Stimulated activated CD8-positive, alpha-beta memory T cell treated with anti-CD3 and anti-CD28 coated beads, Interleukin-12 subunit alpha, Interleukin-12 subunit beta, amount 100 ng/mL, for 1 hour (primary cell): ENCODE data around the gene UVSSA.
"Not testable (repeated sequence)": the region's sequence is repeated elsewhere in the genome, so short reads cannot be mapped to it uniquely, and the experiment has no call there.

ENCODE experiments used
- DNase-seq: peaks from one replicate; pipeline ENCODE4 v3.0.0-alpha.2; 2020; ENCODE audit warnings: low read depth

UVSSA gene

DNA sequence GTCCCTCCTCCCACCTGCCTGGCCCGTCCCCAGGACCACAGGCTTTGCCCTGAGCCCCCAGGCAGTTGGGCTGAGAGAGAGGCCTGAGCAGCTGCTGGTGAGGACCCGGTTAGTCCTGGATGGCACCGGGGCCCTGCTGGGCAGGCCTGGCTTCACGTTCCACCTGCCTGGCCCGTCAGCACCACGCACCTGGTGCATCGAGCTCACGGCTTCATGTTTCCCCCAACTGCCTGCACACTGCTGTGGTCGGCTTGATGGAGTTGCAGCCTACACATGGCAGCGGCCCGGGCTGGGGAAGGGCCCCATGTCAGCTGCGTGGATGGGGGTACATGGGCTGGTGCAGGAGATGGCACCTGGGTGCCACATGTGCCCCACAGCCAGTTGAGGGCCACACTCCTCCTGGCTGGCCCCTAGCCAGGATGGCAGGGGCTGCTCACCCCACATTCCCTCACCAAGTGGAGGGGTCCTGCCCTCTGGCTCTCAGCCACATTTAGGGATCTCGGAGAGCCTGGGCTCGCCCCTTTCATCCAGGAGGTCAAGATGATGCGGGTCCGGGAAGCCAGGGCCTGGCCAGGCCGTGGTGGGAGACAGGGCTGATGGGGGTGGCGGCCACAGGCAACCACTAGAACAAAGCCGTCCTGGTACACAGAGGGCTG, 30.7 kb downstream of the UVSSA start:
- no peak for DNase-seq

DNA sequence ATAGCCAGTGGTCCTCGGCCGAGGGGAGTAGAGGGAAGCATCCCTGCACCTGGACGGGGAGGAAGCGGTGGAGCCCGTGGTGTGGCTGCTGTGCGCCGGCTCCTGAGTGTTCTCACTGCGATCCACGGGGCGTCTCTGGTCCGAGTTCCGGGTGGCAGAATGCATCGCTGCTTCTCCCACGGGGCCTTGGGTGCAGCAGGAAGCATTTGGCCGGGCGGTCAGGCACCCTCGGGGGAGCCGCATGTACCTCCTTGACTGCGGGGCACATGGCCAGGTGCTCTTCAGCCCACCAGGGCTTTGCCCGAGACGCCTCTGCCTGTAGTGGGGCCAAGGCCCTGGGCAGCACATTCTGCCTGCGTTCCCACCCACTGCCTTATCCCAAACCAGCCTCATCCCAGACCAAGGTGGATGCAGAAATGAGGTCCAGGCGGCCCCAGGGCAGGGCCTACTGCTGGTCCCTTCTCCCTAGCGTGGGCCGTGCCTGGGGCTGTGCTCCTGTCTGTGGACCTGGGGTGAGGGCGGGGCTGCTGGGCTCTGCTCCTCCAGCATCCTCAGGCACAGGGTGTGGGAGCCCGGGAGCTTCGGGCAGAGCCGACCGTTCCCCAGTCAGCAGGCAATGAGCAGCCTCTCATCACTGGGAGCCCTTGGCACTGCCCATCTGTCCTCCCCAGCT, 31.7 kb downstream of the UVSSA start:
- no peak for DNase-seq

DNA sequence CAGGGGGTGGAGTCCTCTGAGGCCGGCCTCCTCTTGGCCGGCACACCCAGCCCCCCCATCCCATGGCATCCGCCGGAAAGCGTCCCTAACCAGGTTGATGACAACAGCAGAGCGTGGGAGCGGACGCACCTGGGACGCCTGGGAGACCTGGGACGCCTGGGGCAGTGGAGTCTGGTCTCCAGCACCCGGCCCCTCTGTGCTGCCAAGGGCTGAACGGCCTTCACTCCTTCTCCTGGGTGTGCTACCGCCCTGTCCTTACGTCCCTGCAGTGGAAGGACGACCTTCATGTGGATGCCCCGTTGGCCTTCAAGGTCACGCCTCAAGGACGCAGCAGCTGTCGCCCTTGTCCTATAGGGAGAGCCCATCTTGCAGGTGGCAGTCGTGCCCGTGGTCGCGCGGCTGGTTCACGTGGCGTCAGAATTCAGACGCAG, 32.4 kb downstream of the UVSSA start:
- no peak for DNase-seq

DNA sequence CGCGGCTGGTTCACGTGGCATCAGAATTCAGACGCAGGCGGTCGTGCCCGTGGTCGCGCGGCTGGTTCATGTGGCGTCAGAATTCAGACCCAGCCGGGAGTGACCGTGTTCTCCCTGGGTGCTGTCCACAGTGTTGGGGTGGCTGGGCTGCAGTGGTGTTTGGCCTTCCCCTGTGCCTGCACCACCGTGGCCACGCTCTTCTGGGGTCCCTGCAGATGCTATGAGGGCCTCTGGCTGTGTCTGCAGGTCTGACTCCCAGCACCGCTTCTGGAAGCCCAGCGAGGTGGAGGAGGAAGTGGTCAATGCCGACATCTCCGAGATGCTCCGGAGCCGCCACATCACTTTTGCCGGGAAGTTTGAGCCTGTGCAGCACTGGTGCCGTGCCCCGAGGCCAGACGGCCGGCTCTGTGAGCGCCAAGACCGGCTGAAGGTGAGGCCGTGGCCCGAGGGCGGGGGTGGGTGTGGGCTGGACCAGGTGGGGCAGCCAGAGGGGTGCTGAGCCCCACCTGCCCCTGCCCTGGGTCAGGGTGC, 32.9 kb downstream of the UVSSA start:
- DNase-seq = no peak

DNA sequence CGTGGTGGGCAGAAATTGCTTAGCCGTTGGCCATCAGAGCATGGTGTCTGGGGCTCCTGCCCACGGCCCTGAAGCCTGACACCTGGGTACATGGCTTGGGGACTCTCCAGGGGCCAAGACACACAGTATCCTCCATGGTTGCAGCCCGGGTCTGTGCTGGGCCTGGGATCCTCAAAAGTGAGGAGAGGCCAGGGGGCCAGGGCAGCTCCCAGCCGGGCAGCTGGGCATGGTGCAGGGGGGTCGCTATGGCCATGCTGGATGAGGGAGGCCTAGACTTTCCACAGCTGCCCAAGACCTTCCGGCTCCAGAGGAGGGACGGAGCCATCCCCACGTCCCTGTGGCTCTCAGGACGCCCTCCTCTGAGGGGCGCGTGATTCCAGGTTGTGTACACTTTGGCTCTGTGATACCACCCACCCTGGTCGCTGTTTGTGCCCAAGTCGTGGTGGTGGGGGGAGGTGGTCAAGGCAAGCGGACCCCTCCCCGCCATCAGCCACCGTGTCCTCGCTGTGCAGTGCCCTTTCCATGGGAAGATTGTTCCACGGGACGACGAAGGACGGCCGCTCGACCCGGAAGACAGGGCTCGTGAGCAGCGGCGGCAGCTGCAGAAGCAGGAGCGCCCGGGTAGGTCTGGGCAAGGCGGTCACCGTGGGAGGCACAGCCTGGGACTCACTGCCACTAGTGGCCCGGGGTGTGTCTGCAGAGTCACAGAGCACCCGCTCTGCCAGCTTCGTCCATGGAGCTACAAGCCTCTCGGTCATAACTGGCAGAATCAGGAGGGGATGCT, 33.6 kb downstream of the UVSSA start:
- DNase-seq = no peak

DNA sequence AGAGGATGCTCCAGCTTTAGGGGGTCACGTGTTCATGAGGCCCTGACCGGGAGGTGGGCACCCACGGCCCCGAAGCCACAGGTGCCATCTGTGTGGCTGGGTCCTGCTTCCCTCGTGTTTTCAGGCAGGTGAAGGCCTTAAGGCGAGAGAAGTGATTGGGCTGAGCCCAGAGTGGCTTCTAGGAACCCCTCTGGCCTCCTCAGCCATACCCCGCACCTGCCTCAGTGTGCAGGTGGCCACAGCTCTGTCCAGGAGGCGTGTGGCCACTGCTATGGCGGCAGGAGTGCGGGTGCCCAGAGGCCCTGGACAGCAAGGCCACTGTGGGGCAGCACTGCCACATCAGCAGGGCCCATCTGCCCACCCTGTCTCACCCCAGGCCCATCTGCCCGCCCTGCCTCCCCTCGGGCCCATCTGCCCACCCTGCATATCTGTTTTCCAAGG, 34.2 kb downstream of the UVSSA start:
- DNase-seq = no peak

DNA sequence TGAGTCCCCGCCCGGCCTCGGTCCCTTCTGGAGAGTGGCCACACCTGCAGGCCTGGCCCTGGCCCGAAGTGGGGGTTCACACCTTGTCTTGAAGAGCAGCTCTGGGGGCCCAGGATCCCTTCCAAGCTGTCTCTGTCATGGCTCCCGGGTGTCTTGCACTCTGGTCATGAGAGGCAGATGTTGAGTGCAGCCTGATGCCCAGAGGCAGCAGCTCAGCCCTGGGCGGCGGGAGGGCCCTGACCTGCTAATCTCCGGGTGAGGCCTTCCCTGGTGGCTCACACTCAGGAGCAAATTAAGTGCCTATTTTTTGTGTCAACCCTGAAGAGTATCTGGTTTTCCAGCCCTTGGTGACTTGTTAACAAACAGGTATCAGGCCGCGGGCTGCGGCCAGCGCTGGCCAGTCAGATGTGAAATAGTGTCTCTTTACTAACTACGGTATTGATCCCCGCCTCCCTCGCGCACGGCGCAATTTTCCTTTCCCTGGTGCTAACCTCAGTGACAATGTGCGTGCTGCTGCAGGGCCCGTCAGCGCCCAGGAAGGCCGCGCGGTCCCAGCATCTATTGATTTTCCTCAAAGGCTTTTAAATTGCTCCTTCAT, 35.0 kb downstream of the UVSSA start:
- DNase-seq = no peak

DNA sequence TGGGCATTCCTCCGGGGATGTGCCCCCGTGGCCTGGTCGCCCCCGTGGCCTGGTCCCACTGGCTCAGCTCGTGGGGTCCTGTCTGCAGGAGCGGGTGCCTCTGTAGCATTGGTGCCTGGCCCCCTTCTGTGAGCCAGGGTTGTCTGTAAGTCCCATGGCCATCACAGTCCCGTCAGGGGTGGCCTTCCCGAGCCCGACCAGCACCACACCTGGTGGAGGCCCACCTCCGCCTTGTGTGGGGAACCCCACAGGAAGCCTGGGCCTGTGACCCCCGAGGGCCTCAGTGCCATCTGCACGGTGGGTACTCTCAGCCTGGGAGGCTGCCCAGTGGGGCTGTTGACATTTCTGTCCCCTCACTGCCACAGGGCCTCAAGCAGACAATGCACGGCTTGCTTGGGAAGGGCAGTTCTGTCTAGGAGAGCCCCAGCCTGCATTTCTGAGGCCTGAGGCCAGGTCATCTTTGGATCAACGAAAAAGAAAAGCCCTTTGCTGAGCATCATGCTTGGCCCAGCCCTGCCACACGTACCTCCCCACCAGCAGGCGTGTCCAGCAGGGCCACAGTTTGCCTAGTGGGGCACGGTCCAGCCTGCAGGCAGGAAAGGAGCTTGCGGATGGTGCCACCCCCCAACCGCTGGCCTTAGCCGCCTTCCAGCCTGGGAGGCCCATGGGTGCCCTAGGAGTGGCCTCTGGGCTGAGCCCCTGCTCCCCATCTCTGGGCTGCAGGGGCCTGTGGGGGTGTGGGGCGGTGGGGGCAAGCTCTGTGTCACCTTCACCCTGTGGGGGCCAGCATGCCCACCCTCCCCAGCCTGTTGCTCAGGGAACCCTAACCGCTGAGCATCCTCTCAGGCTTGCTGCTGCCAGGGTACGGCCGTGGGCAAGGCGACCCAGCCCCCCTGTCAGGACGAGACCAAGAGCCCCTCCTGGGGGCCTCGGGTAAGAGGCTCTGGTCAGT, 36.0 kb downstream of the UVSSA start:
- no peak for DNase-seq

DNA sequence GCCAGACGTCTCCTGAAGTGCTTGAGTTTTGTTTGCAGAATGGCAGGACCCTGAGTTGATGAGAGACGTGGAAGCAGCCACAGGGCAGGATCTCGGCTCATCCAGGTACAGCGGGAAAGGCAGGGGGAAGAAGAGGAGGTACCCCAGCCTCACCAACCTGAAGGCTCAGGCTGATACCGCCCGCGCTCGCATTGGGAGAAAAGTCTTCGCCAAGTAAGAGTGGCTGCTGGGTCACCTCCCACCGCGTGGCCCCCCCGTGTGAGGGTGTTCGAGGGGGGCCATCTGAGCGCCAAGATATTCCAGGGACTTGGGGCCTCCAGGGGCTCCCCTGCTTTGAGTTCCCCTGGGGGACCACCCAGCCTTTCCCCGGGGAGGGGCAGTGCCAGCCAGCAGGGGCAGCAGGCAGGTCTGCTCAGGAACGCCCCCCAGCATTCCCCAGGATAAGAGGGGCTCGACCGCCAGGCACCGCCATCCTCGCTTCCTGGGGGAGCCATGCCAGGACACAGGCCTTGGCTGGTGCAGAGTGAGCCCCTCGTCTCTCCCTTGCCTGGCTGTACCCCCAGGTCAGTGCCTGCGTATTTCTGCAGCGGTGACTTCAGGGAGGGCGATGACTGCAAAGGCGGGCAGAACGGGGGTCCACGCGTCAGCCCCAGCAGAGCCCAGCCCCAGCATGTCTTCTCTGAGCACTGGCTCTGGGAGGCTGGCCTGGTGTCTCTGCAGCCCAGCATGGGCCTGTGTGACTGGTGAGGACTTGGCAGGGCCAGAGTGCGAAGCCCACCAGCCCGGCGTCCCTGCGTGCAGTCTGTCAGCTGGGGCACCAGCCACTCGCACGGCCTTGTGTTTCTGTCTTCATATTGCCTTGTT, 37.0 kb downstream of the UVSSA start:
- DNase-seq = no peak

DNA sequence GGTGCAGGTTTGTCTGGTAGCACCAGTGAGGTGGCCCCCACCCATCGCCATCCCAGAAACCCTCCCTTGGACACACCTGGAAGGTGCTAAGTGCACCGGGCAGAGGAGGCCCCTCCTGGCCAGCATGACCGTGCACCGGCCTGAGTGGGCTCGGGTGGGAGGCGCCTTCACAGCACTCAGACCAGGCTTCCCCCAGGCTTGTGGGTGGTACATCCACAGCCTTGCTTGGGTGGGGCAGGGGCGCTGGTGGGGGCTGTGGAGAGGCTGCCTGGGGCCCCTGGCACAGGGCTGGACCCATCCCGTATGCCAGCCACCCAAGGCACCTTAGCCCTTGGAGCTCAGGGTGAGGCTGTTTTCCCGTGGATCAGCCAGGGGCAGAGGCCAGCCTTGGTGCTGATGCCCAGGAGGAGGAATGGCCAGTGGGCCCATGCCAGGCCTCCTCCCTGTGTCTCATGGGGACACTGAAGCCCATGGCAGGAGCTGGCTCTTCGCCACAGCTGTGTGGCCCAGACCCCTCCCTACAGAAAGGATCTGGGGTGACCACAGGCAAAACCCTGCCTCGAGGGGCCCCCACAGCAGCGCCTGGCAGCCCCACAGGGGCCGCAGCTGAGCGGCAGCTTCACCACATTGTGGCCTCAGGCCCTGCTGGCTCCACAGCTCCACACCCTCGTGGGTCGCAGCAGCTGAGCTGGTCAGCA, 37.8 kb downstream of the UVSSA start:
- DNase-seq = no peak

DNA sequence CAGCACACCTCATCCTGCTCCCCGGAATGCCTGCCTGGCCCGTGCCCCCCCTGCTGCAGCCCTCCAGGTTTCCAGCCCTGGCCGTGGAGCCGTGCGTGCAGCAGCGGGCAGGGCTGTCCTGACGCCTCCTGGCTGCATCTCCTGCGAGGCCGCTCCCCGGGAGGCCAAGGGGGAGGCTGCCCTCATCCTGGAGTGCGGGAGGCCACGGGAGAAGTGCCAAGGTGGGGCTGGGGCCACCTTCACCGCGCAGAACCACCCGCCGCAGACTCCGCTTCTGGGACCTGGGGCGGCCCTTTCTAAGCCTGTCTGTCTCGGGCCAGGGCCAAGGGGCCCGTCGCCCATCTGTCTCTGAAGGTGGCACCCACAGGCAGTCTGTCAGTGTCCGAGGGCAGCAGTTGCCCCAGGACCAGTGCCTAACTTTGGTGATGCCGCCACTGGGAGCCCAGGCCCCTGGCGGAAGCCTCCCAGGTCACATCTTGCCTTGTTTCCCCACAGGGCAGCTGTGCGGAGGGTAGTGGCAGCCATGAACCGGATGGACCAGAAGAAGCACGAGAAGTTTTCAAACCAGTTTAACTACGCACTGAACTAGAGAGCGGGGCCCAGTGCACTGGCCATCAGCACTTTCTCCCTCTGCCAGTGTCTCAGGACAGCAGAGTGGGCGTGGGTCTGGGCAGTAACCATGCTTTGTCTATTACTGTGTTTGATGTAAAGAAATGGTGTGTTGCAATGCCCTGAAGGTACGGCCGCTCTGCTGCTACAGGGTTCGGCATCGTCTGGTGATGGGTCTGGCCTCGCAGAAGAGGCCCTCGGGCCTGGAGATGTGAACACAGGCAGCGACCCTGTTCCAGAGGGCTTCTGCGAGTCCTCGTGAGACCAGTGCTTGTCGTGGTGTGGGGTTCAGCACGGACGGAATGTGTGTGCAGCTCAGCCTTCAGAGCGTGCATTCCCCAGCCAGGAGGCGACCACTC, 38.6 kb downstream of the UVSSA start:
- DNase-seq = no peak

DNA sequence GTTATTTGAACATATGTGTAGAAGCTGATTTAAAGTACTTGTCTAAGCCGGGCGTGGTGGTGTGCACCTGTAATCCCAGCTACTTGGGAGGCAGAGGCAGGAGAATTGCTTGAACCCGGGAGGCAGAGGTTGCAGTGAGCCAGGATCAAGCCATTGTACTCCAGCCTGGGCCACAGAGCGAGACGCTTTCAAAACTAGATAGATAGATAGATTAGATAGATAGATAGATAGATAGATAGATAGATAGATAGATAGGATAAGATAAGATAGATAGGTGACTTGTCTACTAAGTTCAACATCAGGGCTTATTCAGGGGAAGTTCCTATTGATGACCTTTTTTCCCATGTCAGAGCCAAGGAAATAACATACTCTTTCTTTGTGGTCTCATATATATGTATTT, 46.4 kb downstream of the UVSSA start:
- not testable (repeated sequence) for DNase-seq

DNA sequence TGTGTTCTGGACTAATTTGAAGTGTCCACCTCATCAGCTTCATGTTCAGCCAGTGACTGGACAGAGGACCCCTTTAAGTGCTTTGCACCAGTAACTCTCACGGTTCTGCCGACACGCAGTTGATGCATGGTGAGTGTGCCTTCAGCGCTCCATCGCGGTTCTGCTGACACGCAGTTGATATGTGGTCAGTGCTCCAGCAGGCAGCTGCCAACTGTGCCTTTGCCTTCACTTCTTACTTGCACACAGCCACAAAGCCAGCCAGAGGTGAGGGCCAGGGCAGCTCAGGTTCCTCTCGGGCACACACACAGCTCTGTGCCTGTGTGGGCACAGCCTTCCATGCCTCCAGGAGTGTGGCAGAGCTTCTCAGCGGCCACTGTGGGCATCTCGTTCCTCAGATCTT, 46.9 kb downstream of the UVSSA start:
- no peak for DNase-seq

DNA sequence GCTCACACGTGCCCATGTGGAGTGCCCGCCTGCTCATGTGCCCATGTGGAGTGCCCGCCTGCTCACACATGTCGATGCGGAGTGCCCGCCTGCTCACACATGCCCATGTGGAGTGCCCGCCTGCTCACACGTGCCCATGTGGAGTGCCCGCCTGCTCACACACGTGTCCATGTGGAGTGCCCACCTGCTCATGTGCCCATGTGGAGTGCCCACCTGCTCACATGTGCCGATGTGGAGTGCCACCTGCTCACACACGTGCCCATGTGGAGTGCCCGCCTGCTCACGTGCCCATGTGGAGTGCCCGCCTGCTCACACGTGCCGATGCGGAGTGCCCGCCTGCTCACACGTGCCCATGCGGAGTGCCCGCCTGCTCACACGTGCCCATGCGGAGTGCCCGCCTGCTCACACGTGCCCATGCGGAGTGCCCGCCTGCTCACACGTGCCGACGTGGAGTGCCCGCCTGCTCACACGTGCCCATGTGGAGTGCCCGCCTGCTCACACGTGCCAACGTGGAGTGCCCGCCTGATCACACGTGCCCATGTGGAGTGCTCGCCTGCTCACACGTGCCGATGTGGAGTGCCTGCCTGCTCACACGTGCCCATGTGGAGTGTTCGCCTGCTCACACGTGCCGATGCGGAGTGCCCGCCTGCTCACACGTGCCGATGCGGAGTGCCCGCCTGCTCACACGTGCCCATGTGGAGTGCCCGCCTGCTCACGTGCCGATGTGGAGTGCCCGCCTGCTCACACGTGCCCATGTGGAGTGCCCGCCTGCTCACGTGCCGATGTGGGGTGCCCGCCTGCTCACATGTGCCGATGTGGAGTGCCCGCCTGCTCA, 47.8 kb downstream of the UVSSA start:
- not testable (repeated sequence) for DNase-seq

DNA sequence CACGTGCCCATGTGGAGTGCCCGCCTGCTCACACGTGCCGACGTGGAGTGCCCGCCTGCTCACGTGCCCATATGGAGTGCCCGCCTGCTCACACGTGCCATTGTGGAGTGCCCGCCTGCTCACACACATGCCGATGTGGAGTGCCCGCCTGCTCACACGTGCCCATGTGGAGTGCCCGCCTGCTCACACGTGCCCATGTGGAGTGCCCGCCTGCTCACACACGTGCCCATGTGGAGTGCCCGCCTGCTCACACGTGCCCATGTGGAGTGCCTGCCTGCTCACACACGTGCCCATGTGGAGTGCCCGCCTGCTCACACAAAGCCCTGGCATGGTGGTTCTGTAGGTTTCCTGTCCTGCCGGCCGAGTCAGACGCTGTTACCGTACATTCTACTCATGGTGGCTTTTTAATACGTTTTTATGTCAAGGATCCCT, 48.4 kb downstream of the UVSSA start:
- not testable (repeated sequence) for DNase-seq

DNA sequence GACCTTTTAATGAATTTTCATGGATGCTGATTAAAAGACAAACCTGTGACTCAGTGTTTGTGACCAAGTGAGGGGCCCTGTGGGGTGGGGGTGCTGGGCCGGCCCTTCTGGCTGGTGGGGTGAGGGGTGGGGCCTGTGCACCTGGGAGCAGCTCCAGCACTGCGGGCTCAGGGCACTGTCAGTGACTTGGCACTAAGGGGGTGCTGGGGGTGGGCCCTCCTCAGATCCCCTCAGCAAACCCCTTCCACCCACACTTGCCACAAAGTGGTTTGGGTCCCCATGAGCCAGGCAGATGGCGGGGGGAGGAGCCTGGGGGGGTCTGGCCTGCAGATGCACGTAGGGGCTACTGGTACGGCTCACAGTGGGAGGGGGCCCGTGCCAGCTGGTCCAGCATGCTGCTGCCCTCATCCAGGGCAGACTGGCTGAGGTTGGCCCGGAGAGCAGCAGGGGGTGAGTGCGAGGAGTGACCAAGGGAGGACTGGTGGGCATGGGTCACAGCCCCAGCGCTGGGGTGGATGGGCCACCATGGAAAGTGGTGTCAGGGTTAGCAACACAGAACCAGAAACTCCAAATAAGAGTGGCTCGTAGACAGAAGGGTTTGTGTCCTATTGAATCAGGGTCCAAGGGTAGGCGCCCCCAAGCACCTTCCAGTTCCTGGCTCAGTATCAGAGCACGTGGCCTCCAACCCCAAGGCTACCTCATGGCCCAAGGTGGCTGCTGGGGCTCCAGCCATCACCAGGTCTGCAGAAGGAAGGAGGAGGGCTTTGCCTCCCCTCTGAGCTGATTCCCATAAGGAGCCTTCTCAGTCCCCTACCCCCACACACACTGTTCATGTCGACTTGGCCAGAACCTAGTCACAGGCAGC, 49.2 kb downstream of the UVSSA start:
- DNase-seq = no peak
